GM12865 (cell line): ENCODE data around the gene PPP1CA.

Experiments used
- DNase-seq: peaks from one replicate; pipeline ENCODE4 v3.0.0; 2010; ENCODE audit warnings: low read depth
- H3K4me3 ChIP-seq: 2 replicates; pipeline ENCODE4 v1.5.1; 2011; ENCODE audit warnings: mild to moderate bottlenecking, low read depth, low read length, control low read depth
- CTCF ChIP-seq: IDR thresholded peaks from 2 replicates; pipeline ENCODE4 v1.5.1; 2011; ENCODE audit warnings: low read length, control low read depth, low read depth, inconsistent platforms; ENCODE audit not compliant: insufficient read depth; ENCODE audit errors: missing control alignments

PPP1CA gene

DNA sequence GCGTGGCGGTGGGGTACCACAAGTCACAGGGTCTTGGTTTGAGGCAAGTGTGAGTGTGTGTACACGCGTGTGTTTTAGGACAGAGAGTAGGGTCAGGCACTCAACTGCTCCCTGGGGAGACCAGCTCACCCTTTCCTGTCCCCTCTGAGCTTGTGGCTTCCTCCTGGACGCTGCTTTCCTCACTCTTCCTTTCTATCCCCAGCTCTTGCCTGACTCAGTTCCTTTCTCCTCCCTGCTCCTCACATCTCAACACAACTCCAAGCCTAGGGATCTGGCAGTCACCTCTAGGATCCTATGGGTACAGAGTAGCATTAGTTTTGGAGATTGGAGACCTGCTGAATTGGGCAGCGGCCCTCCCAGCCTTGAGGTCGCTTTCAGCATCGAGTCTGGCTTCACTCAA lies 32.4 kb downstream of the PPP1CA start:
- no peak for TF ChIP-seq CTCF
- no peak overlapping the region for H3K4me3 ChIP-seq
- DNase-seq = no peak

- peak; percentile 72 for DNase-seq
- no peak for TF ChIP-seq CTCF
- H3K4me3 ChIP-seq = no peak overlapping the region
Measured at GRCh38 chr11:67368621-67369020, 33.0 kb downstream of the PPP1CA start.

DNA sequence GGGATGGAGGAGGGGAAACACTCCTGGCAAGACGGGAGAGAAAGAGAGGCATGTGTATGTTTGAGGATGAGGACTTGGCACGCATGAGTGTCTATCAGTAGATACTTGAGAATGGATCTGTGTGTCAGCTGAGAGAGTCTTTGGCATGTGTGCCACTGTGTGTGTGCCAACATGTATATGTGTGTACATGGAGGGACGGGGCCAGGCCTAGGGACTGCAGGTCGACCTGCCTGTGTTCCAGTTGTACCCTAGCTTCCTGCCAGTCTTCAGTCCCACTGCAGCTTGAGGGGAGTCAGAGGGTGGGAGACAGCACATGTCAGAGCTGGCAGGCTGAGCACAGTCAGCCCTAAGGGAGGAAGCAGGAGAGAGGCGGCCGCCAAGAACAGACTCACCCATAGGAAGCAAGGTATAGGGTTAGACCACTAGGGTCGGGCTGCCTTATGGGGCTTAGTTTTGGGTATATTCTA lies 33.9 kb downstream of the PPP1CA start:
- TF ChIP-seq CTCF = no peak
- H3K4me3 ChIP-seq = no peak overlapping the region
- DNase-seq = no peak

- no peak for DNase-seq
- H3K4me3 ChIP-seq = no peak overlapping the region
- TF ChIP-seq CTCF = no peak
Measured at GRCh38 chr11:67366961-67367760, 34.5 kb downstream of the PPP1CA start.

- H3K4me3 ChIP-seq = no peak overlapping the region
- TF ChIP-seq CTCF = no peak
- no peak for DNase-seq
Measured at GRCh38 chr11:67366546-67366945, 35.1 kb downstream of the PPP1CA start.

GRCh38 chr11:67365736-67366444 lies 35.8 kb downstream of the PPP1CA start:
- no peak for TF ChIP-seq CTCF
- no peak overlapping the region for H3K4me3 ChIP-seq
- DNase-seq = no peak
